ENCODE data around the gene DIP2C.

DNA sequence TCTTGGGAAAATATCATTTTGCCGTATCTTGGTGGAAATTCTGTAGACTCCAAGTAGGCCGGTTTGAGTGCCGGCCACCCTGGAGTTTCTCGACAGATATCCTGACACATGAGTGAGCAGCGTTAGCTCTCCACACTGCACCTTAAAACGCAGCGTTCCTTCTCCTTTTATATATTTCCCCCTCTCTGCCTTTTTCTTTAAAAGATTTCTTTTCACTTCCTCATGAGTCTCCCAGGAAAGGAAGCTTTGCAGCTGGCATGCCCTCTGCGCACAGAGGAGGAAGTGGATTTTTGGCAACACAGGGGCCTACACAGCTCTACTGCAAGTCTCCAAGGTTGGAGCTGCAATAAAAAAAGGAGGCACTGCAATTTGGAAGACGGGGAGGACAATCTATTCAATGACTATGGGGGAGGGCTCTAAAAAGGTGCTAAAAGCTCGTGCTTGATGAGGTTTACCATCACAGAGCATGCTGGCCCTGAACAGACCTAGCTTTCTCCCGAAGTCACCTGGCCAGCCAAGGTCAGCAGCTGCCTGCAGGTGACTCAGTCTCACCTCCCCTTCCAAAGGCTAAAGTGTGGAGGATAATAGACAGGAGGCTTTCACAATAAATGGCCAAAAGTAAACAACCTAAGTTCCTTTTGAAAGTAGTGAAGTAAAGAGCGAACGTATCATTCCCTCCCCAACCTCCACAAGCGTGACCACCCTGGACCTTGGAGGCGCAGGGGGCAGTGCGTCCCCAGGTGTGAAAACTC is 301.4 kb downstream of the DIP2C start:
- TF ChIP-seq EZH2phosphoT487 (IDR thresholded peaks at IDR 0.05; ENCODE audit: borderline replicate concordance), result no peak
- TF ChIP-seq, protein P1, sequence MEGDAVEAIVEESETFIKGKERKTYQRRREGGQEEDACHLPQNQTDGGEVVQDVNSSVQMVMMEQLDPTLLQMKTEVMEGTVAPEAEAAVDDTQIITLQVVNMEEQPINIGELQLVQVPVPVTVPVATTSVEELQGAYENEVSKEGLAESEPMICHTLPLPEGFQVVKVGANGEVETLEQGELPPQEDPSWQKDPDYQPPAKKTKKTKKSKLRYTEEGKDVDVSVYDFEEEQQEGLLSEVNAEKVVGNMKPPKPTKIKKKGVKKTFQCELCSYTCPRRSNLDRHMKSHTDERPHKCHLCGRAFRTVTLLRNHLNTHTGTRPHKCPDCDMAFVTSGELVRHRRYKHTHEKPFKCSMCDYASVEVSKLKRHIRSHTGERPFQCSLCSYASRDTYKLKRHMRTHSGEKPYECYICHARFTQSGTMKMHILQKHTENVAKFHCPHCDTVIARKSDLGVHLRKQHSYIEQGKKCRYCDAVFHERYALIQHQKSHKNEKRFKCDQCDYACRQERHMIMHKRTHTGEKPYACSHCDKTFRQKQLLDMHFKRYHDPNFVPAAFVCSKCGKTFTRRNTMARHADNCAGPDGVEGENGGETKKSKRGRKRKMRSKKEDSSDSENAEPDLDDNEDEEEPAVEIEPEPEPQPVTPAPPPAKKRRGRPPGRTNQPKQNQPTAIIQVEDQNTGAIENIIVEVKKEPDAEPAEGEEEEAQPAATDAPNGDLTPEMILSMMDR (conservative IDR thresholded peaks at IDR 0.05; ENCODE audit: low read length), result no peak

All from Loucy (cell line).